ENCODE measurements around the gene OR12D3.
"Not testable (repeated sequence)": the region's sequence is repeated elsewhere in the genome, so short reads cannot be mapped to it uniquely, and the experiment has no call there.

The OR12D3 gene, protein sequence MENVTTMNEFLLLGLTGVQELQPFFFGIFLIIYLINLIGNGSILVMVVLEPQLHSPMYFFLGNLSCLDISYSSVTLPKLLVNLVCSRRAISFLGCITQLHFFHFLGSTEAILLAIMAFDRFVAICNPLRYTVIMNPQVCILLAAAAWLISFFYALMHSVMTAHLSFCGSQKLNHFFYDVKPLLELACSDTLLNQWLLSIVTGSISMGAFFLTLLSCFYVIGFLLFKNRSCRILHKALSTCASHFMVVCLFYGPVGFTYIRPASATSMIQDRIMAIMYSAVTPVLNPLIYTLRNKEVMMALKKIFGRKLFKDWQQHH

DNA sequence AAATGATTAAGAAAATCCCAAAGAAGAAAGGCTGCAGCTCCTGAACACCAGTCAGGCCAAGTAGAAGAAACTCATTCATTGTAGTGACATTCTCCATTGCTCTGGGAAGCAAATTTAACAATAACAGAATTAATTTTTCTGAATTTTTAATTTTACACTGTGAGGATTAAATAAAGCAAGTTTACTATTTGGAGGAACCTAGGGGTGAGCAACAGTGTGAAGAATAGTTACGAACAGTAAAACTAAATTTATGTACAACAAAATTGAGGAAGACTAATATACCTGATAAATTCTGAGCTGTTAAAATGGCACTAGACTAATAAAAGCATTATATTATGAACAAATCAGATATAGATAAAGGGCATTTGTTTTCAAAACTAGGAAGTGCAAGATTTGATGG is at the start of gene OR12D3:
OR12D3 (minus strand) TSS at position 101 of the 400 bp plus-strand sequence; CDS start at position 97, 4 bp downstream.
- DNase-seq (ENCODE audit: low read depth in 4 of 4, low spot score in 1 of 4) = no peak

DNA sequence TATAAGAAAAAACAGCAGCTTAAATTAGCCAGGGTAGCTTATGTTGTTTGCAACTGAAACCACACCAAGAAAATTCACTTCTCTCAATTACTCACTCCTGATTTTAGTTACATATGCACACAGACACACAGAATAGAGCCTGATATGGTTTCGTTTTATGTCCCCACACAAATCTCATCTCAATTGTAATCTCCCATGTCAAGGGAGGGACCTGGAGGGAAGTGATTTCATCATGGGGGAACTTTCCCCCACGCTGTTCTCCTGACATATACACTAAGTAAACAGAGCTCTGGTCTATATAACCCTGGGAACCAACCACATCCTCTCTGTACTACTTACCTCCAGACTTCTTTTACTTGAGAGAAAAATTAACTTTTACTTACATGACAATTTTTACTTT is 49.5 kb upstream of the OR12D3 start:
- no peak for DNase-seq (ENCODE audit: low read depth in 4 of 4, low spot score in 1 of 4)

DNA sequence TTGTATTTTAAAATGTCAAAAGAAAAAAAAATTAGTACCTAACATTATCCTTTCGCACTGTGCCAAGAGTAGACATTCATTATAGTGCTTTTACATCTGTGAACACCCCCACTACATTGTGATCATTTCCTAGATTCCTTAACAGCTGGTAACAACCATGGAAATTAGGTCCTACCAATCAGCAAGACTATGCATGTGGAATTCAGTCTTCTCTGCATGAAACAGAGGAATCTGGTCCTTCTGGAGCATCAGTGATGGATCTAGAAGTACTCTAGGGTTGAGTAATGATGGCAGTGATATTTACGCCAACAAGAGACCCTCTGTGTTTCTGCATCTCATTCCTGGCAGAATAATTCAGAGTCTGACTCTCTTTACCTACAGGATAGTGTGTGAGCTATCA is 49.1 kb upstream of the OR12D3 start:
- DNase-seq (ENCODE audit: low read depth in 4 of 4, low spot score in 1 of 4) = no peak

DNA sequence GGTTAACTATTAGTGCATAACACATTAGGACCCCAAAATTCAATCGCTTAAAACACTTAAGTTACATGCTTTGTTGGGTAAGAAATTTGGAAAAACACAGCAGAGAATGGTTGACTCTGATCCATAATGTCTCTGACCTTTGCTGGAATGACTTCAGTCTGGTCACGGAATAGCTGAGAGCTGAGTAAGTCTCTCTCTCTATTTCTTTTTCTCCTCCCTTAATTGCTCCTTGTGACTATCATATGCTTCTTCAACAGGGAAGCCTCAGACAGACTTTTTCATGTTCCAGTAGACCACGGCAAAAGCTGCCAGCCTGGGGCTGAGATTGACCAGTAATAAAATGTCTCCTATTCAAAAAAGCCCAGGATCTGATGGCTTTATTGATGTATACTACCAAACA is 44.4 kb upstream of the OR12D3 start:
- no peak for DNase-seq (ENCODE audit: low read depth in 4 of 4, low spot score in 1 of 4)

DNA sequence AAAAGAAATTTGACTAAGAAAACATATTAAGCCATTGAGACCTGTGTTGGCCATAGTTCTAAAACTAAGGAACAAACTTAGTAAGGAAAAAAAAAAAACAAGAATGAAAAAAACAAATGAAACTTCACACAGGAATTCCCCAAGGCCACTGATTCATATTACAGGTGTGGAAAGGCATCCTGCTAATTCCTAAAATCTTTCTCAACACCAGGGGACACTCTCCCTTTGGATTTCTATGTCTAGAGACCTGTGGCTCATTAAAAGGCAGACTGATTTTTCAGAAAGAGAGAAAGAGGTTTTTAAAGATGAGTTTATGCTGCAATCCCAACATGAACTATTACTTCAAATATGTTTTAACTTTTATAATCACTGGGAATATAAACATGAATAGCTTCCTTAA is 39.5 kb upstream of the OR12D3 start, which contains the start of gene OR12D1:
OR12D1 (plus strand) TSS at position 341 of the 400 bp plus-strand sequence.
- no peak for DNase-seq (ENCODE audit: low read depth in 4 of 4, low spot score in 1 of 4)

DNA sequence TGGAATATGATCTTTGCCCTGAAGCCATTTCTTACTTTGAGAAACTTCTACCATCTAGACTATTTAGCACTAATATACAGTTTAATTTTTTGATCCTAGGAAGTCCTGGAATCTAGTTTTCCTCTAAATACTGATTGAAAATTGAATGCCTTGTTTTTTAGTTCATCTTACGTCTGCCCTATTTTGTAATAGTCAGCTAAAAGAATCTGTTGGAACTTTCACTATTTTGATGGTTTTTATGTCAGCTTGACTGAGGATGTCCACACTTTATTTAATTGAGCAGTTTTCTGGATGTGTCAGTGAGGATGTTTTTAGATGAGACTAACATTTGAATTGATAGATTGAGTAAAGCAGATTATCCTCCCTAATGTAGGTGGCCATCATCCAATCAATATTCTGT is 28.7 kb upstream of the OR12D3 start:
- DNase-seq (ENCODE audit: low read depth in 4 of 4, low spot score in 1 of 4) = no peak

DNA sequence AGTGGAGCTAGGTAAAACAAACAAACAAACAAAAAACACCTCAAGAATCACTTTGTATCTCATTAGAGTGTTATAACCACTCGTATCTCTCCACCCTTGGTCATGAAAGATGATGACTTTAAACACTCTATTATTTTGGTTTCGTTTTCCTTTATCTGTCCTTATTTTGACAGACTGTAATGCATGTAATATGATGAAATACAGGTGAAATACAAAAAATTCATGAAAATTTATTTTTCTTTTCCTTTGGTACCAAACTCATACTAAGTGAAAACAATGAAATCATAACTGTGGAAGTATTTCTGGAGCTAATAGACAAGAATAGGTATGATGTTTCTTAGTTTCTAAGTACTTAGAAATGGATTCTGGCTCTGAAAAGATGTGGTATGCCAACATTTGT is 24.4 kb upstream of the OR12D3 start:
- DNase-seq (ENCODE audit: low read depth in 4 of 4, low spot score in 1 of 4) = no peak

DNA sequence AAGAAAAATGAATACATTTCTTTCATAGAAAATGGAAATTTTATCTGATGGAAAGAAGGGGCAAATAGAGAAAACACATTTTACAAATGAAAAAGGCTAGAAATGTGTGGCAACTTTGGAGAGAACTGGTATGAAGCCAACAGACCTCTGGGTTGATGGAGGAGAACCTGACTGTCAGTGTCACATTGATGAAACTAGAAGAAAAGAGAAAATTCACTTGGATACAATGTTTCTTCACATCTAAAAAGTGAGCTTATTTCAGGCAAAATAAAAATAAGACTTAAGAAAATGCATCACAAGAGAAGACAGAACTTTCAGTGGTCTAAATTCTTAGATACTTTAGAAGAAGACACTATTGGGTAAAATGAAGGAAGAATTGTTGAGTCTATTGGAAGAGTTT is 20.2 kb upstream of the OR12D3 start, which contains the start of gene OR12D2:
OR12D2 (plus strand) TSS at position 301 of the 400 bp plus-strand sequence. CDS start 1,069 bp downstream, outside the sequence.
- DNase-seq (ENCODE audit: low read depth in 4 of 4, low spot score in 1 of 4) = no peak

DNA sequence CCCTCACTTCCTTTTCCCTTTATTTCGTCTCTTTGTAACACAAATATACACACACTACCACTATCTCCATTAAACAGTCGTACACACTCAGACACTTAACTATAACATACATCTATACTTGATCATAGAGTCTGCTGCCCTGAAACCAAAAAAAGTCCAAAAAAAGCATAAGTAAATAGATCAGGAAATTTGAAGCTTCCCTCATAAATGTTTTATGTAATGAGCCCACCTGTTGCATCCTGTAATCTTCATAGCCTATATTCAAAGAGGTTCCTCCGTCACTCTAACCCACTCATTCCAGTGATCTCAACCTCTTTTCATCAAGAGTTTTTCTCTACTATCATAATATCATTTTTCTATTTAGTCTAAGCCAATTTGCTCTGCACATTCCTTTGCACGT is 13.4 kb upstream of the OR12D3 start:
- DNase-seq (ENCODE audit: low read depth in 4 of 4, low spot score in 1 of 4) = no peak

DNA sequence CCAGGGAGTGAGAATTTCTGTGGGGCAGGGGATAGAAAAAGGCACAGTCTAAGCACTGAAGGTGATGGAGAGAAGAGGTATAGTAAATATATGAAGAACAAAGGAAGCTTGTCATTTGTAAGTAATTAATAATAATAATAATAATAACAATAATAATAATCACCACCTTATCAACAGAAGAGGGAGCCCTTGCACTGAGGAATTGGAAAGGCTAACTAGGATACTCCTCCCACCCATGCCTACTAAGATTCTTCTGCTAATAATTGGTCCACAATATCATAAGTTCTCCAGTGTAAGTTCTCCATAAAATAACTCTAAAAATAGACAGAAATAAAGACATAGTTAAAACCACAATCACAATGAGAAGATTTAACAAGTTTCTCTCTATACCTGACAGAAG is 912 bp upstream of the OR12D3 start:
- no peak for DNase-seq (ENCODE audit: low read depth in 4 of 4, low spot score in 1 of 4)

DNA sequence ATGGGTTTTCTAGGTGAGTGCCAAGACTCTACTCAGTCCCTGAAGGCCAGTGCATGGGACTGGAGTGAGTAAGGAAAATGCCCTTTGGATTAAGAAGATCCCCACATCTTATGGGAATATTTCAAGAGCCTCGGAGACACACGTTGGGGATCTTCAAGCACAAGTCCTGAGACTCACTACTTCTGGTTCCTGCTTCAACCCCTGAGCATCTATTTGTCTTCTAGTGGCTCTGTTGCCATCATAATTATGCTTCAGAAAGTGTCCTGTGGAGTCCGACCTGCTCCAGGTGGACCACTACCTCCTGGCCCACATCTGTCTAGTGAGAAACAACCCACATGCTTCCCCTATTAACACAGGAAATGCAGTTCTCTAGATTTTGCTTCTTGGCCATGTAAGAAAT is 6.3 kb downstream of the OR12D3 start, which contains the start of gene OR5V1:
OR5V1 (minus strand) TSS at position 101 of the 400 bp plus-strand sequence. CDS start 12,670 bp downstream, outside the sequence.
- no peak for DNase-seq (ENCODE audit: low read depth in 4 of 4, low spot score in 1 of 4)

DNA sequence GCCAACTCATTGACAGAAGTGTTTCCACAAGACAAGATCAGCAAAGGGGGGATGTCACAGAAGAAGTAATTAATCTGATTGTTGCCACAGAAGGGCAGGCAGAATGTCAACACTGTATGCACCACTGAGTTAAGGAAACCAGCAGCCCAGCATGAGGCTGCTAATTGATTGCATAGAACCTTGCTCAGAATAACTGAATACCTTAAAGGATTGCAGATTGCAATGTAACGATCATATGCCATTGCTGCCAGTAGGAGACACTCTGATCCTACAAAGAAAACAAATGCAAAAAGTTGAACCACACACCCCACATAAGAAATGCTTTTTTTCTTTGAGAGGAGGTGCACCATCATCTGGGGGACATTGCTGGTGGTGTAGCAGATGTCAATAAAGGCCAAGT is 19.5 kb downstream of the OR12D3 start:
- no peak for DNase-seq (ENCODE audit: low read depth in 4 of 4, low spot score in 1 of 4)

DNA sequence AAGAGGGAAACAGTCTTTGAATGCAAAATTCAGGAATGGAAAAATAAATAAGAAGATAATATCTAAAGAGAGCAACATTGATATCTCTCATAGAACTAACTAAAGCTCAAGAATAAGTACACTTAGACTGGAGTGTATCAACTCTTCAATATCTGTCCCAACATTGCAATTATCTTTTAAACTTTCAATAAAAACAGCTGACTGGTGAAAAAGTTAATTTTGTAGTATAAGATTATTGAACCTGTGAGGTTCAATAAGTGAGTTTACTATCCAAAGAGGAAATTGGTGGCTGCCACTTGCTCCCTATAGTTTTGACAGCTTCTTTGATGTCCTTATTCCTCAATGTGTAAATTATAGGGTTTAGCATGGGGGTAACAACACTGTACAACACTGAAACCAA is 20.1 kb downstream of the OR12D3 start:
- no peak for DNase-seq (ENCODE audit: low read depth in 4 of 4, low spot score in 1 of 4)

DNA sequence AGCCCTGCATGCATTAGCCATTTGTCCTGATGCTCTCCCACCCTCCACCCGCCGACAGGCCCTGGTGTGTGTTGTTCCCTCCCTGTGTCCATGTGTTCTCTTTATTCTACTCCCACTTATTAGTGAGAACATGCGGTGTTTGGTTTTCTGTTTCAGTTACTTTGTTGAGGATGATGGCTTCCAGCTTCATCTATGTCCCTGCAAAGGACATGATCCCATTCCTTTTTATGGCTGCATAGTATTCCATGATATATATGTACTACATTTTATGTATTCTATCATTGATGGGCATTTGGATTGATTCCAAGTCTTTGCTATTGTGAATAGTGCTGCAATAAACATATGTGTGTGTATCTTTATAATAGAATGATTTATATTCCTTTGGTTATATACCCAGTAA is 25.7 kb downstream of the OR12D3 start:
- not testable (repeated sequence) for DNase-seq (ENCODE audit: low read depth in 4 of 4, low spot score in 1 of 4)

DNA sequence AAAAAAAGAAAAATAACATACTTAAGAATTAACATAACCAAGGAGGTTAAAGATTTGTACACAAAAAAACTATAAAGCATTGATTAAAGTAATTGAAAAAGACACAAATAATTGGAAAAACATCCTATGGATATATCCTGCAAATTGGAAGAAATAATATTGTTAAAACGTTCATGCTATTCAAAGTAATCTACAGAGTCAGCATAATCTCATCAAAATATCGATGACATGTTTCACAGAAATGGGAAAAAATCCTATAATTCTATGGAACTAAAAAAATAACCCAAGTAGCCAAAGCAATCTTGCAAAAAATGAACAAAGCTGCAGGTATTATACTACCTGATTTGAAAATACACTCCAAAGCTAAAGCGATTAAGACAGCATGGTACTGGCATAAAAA is 29.7 kb downstream of the OR12D3 start:
- DNase-seq (ENCODE audit: low read depth in 4 of 4, low spot score in 1 of 4) = no peak

DNA sequence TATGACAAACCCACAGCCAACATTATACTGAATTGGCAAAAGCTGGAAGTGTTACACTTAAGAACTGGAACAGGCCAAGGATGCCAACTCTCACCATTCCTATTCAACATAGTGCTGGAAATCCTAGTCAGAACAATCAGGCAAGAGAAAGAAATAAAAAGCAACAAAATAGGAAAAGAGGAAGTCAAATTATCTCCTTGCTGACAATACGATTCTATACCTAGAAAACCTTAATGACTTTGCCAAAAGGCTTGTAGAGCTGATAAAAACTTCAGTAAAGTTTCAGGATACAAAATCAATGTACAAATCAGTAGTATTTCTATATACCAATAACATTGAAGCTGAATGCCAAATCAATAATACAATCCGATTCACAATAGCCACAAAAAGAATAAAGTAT is 38.8 kb downstream of the OR12D3 start:
- DNase-seq (ENCODE audit: low read depth in 4 of 4, low spot score in 1 of 4) = no peak

DNA sequence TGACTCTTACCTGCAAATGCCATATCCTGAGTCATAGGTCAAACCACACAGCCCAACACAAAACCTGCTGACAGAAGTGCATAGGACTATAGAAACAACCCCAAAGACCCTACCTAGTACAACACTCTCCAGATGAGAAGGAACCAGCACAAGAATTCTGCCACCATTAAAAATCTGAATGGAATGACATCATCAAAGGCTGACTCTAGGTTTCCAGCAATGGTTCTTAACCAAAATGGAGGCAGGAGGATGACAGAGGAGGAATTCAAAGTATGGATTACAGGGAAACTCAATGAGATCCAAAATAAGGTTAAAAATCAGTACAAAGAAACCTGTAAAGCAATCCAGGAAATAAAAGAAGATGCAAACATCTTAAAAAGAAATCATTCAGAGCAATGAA is 42.4 kb downstream of the OR12D3 start:
- no peak for DNase-seq (ENCODE audit: low read depth in 4 of 4, low spot score in 1 of 4)

DNA sequence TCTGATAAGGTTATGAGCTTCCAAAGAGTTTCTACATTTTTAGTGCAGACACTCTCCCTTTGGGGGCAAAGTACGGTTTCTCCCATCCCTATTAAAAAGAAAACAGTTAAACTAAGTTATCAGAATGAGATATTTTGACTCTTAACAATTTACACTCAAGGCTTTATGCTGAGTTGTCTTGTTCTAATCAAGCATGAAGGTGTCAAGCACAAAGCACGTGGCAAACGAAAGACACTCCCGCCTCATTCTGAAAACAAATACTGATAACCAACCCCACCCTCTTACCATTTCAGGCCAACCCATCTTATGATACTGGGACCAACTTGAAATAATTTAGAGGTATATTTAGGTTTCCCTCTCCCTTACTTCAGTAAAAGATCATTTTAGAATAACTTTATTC is 49.3 kb downstream of the OR12D3 start:
- DNase-seq (ENCODE audit: low read depth in 4 of 4, low spot score in 1 of 4) = no peak
